Mesenchymal stem cell (in vitro differentiated cells and primary cell): ENCODE results near the gene IKZF2.

Source experiments
- DNase-seq: peaks from one replicate; pipeline ENCODE4 v3.0.0-alpha.2; 2013
- H2AFZ ChIP-seq: one replicate; pipeline ENCODE4 v1.6.1; 2013; ENCODE audit warnings: low read depth, mild to moderate bottlenecking, control low read depth, inconsistent platforms, low read length, moderate library complexity
- H2AK5ac ChIP-seq: 2 replicates; pipeline ENCODE4 v1.6.1; 2013; ENCODE audit warnings: low read length, moderate library complexity, mild to moderate bottlenecking, inconsistent platforms; ENCODE audit not compliant: severe bottlenecking
- H2BK120ac ChIP-seq: one replicate; pipeline ENCODE4 v1.6.1; 2013; ENCODE audit warnings: low read depth, mild to moderate bottlenecking, inconsistent platforms, low read length, moderate library complexity
- H2BK12ac ChIP-seq, 2 experiments: one replicate each; pipeline ENCODE4 v1.6.1; 2013; ENCODE audit warnings: inconsistent platforms in 2 of 2, low read length in 2 of 2, mild to moderate bottlenecking in 2 of 2, moderate library complexity in 2 of 2, control low read depth in 1 of 2
- H2BK15ac ChIP-seq: one replicate; pipeline ENCODE4 v1.6.1; 2013; ENCODE audit warnings: mild to moderate bottlenecking, low read depth, inconsistent platforms; ENCODE audit not compliant: poor library complexity, severe bottlenecking
- H2BK5ac ChIP-seq: 2 replicates; pipeline ENCODE4 v1.6.1; 2013; ENCODE audit warnings: low read depth, mild to moderate bottlenecking, low read length, control low read depth, inconsistent platforms; ENCODE audit not compliant: poor library complexity, severe bottlenecking
- H3K14ac ChIP-seq, 2 experiments: one replicate each; pipeline ENCODE4 v1.6.1; 2013; ENCODE audit warnings: inconsistent platforms in 2 of 2, low read length in 2 of 2, control low read depth in 1 of 2, mild to moderate bottlenecking in 1 of 2, moderate library complexity in 1 of 2
- H3K18ac ChIP-seq, 2 experiments: one replicate each; pipeline ENCODE4 v1.6.1; 2013; ENCODE audit warnings: inconsistent platforms in 2 of 2, low read length in 2 of 2, control low read depth in 1 of 2, low read depth in 1 of 2, mild to moderate bottlenecking in 1 of 2
- H3K23ac ChIP-seq, 2 experiments: one replicate each; pipeline ENCODE4 v1.6.1; 2013; ENCODE audit warnings: inconsistent platforms in 2 of 2, low read length in 2 of 2, mild to moderate bottlenecking in 2 of 2, moderate library complexity in 2 of 2, control low read depth in 1 of 2
- H3K27ac ChIP-seq: 2 replicates; pipeline ENCODE4 v1.5.1; 2013; ENCODE audit warnings: mild to moderate bottlenecking, moderate library complexity, low read length, control low read depth, inconsistent platforms; ENCODE audit not compliant: poor library complexity, severe bottlenecking
- H3K27me3 ChIP-seq, 2 experiments: 2 replicates each; pipeline versions ENCODE4 v1.6.1 to v1.7.0; 2013; ENCODE audit warnings: low read length in 2 of 2, mild to moderate bottlenecking in 2 of 2, moderate library complexity in 2 of 2, control low read depth in 1 of 2, inconsistent platforms in 1 of 2; ENCODE audit not compliant: control insufficient read depth in 1 of 2, insufficient read depth in 1 of 2
- H3K36me3 ChIP-seq, 2 experiments: 2 replicates each; pipeline versions ENCODE4 v1.6.1 to v1.7.0; 2013; ENCODE audit warnings: low read length in 2 of 2, control low read depth in 1 of 2, inconsistent platforms in 1 of 2, low read depth in 1 of 2, mild to moderate bottlenecking in 1 of 2; ENCODE audit not compliant: insufficient read depth in 2 of 2, control insufficient read depth in 1 of 2
- H3K4ac ChIP-seq, 2 experiments: one replicate each; pipeline ENCODE4 v1.6.1; 2013; ENCODE audit warnings: inconsistent platforms in 2 of 2, low read length in 2 of 2, mild to moderate bottlenecking in 2 of 2, moderate library complexity in 2 of 2, control low read depth in 1 of 2, low read depth in 1 of 2
- H3K4me1 ChIP-seq: 2 replicates; pipeline ENCODE4 v1.6.1; 2013; ENCODE audit warnings: low read depth, low read length, control low read depth; ENCODE audit not compliant: control insufficient read depth, insufficient read depth
- H3K4me2 ChIP-seq: 2 replicates; pipeline ENCODE4 v1.6.1; 2013; ENCODE audit warnings: low read length, mild to moderate bottlenecking, inconsistent platforms; ENCODE audit not compliant: poor library complexity, severe bottlenecking
- H3K4me3 ChIP-seq, 2 experiments: 2 replicates each; pipeline versions ENCODE4 v1.5.1 to v1.7.0; 2013; ENCODE audit warnings: low read length in 2 of 2, mild to moderate bottlenecking in 2 of 2, control low read depth in 1 of 2, low read depth in 1 of 2; ENCODE audit not compliant: insufficient read depth in 1 of 2
- H3K79me1 ChIP-seq: replicated peaks from 2 replicates; pipeline ENCODE4 v1.6.1; 2013; ENCODE audit warnings: mild to moderate bottlenecking, control low read depth, low read length, inconsistent platforms; ENCODE audit not compliant: poor library complexity, severe bottlenecking
- H3K9ac ChIP-seq: 2 replicates; pipeline ENCODE4 v1.7.0; 2013; ENCODE audit warnings: mild to moderate bottlenecking, low read length, moderate library complexity
- H3K9me3 ChIP-seq: 2 replicates; pipeline ENCODE4 v1.7.0; 2013; ENCODE audit warnings: mild to moderate bottlenecking, low read length; ENCODE audit not compliant: control insufficient read depth
- H4K8ac ChIP-seq: one replicate; pipeline ENCODE4 v1.6.1; 2013; ENCODE audit warnings: inconsistent platforms, mild to moderate bottlenecking, low read length, moderate library complexity
- H4K91ac ChIP-seq: one replicate; pipeline ENCODE4 v1.6.1; 2013; ENCODE audit warnings: mild to moderate bottlenecking, low read length, inconsistent platforms
- WGBS: methylation state at CpG from one replicate; pipeline ENCODE4 v1.1.7; 2013; ENCODE audit warnings: mixed read lengths; 5-methylcytosine and 5-hydroxymethylcytosine counted together

The IKZF2 gene

DNA sequence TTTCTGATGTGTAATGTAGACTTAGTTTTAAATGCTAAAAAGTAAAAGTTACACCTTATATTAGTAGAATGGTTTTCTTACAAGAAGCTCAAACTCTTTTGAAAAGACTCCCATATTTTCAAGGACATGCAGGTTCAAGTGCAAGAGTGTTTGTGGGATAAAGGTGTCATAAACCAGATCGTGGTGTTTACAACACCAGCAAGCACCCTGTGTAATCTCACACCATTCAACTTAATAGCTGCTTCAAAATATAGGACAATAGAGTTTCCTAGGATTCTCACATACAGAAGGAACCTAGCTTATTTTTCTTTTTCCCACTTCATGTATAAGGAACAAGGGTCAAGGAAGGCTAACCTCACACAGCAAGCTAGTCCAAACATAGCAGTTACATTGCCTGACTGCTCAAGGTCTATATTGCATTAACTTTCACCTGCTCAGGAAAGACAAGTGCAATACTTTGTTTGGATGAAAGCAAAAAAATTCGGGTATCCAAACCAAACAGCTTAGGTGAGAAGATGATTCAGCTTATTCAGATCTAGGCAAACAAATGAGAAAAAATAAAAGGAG is 172.3 kb downstream of the IKZF2 start:
- Histone ChIP-seq H3K27ac (no peak overlapping the region), H2BK5ac (no peak overlapping the region), H3K23ac (no peak overlapping the region), H3K4ac (no peak overlapping the region), H2BK12ac (no peak overlapping the region), H3K9me3 (no peaks in the 10 kb centered on the region), H2AK5ac (no peak overlapping the region), H3K27me3 (no peaks in the 10 kb centered on the region), H2BK120ac (no peak overlapping the region), H4K91ac (no peak overlapping the region), H3K4me2 (no peak overlapping the region), H4K8ac (no peak overlapping the region), H2BK15ac (no peak overlapping the region), H3K18ac (no peak overlapping the region), H2AFZ (no peak overlapping the region), H3K79me1 (no peaks in the 10 kb centered on the region), H3K4me3 (no peak overlapping the region), H3K9ac (no peak overlapping the region), H3K4me1 (no peaks in the 10 kb centered on the region), H3K36me3 (no peaks in the 10 kb centered on the region), H3K14ac (no peak overlapping the region)
- WGBS, result no CpG with 5 or more reads among the region's 2 CpGs
- DNase-seq, result no peak

DNA sequence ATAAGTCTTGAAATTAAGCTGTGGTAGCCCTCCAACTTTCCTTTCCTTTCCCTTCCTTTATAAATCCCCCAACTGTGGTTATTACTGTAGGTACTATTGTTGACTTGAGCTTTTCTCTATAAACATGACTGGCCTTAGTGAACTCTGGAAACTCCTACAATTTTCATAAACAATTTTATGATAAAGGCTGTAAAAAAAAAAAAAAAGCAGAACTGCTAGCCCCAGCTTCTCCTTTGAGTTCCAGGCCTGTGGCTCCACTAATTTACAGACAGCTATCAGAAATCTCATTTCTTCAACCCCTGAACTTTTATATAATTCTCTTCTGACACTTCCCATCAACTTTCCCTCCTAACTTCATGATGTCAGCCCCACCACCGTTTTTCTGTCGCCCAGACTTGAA is 174.3 kb downstream of the IKZF2 start:
- no peaks in the 10 kb centered on the region for H3K4me1 ChIP-seq
- no peak overlapping the region for H2BK12ac ChIP-seq
- H3K4ac ChIP-seq, result no peak overlapping the region
- no peak overlapping the region for H2BK120ac ChIP-seq
- H2AFZ ChIP-seq, result no peak overlapping the region
- H3K36me3 ChIP-seq, result no peaks in the 10 kb centered on the region
- no peak overlapping the region for H3K23ac ChIP-seq
- DNase-seq, result no peak
- H3K18ac ChIP-seq, result no peak overlapping the region
- WGBS, result 94% methylated on average over 2 of the region's 2 CpGs
- H3K27ac ChIP-seq, result no peak overlapping the region
- no peaks in the 10 kb centered on the region for H3K9me3 ChIP-seq
- no peak overlapping the region for H4K8ac ChIP-seq
- no peaks in the 10 kb centered on the region for H3K27me3 ChIP-seq
- no peak overlapping the region for H3K9ac ChIP-seq
- H2BK15ac ChIP-seq, result no peak overlapping the region
- no peak overlapping the region for H3K4me2 ChIP-seq
- no peak overlapping the region for H2BK5ac ChIP-seq
- H3K14ac ChIP-seq, result no peak overlapping the region
- H4K91ac ChIP-seq, result no peak overlapping the region
- H3K79me1 ChIP-seq, result no peaks in the 10 kb centered on the region
- no peak overlapping the region for H2AK5ac ChIP-seq
- no peak overlapping the region for H3K4me3 ChIP-seq

DNA sequence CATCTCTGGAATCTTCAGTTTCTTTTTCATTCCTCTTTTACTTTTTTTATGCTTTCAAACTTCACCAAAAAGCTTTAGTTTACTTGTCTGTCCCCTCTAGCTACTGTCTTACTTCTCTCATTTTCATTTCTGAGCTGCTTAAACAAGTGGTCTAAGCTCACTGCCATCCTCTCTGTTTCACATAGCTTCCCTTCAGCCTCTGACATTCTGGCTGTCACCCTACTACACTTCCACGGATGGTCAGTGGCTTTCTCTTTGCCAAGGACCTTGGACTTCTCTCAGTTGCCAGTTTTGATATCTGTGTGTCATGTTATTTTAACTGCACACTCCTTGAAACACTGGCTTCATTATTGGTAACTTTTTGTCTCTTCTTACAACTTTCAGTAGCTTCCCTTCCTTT is 176.1 kb downstream of the IKZF2 start:
- H3K18ac ChIP-seq, result no peak overlapping the region
- no peaks in the 10 kb centered on the region for H3K79me1 ChIP-seq
- WGBS, result 89% methylated on average over 1 of the region's 1 CpG
- no peak overlapping the region for H3K14ac ChIP-seq
- H3K27me3 ChIP-seq, result no peaks in the 10 kb centered on the region
- no peaks in the 10 kb centered on the region for H3K36me3 ChIP-seq
- no peak overlapping the region for H2AK5ac ChIP-seq
- H3K27ac ChIP-seq, result no peak overlapping the region
- no peak overlapping the region for H4K8ac ChIP-seq
- no peak overlapping the region for H2BK12ac ChIP-seq
- H2BK120ac ChIP-seq, result no peak overlapping the region
- peak overlapping the region; percentile 75 for H3K9ac ChIP-seq
- no peak overlapping the region for H2BK15ac ChIP-seq
- no peaks in the 10 kb centered on the region for H3K9me3 ChIP-seq
- H3K4me1 ChIP-seq, result no peaks in the 10 kb centered on the region
- H3K23ac ChIP-seq, result no peak overlapping the region
- no peak overlapping the region for H2BK5ac ChIP-seq
- no peak overlapping the region for H3K4ac ChIP-seq
- no peak overlapping the region for H3K4me3 ChIP-seq
- H4K91ac ChIP-seq, result no peak overlapping the region
- H2AFZ ChIP-seq, result no peak overlapping the region
- DNase-seq, result no peak
- H3K4me2 ChIP-seq, result no peak overlapping the region

DNA sequence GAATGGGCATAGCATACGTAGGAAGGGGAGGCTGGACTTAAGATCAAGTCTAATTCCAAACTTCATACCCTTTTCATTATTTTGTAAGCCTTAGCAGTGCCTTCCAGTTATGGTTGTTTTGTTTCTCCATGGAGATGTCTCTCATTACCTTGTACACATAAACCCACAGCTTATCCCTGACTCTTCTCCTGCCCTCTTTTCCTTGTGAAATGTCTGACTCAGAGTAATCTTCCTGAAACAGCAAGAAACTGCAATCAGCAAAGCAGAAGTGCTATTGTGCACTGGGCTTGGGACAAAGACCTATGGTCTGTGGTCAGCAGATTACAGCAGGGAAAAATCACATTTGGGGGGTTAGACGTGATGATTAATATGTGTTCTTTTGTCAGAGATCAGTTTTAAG is 176.7 kb downstream of the IKZF2 start:
- no peaks in the 10 kb centered on the region for H3K9me3 ChIP-seq
- no peak overlapping the region for H3K4ac ChIP-seq
- peak; percentile 81 for DNase-seq
- H3K14ac ChIP-seq, result no peak overlapping the region
- H3K36me3 ChIP-seq, result no peaks in the 10 kb centered on the region
- H2BK5ac ChIP-seq, result no peak overlapping the region
- H2BK120ac ChIP-seq, result no peak overlapping the region
- H3K27ac ChIP-seq, result no peak overlapping the region
- no peaks in the 10 kb centered on the region for H3K27me3 ChIP-seq
- no peaks in the 10 kb centered on the region for H3K4me1 ChIP-seq
- H3K79me1 ChIP-seq, result no peaks in the 10 kb centered on the region
- H2BK12ac ChIP-seq, result no peak overlapping the region
- no peak overlapping the region for H3K18ac ChIP-seq
- peak overlapping the region; percentile 75 for H3K9ac ChIP-seq
- no peak overlapping the region for H4K8ac ChIP-seq
- WGBS, result 0% methylated on average over 1 of the region's 2 CpGs
- H3K23ac ChIP-seq, result no peak overlapping the region
- H2AFZ ChIP-seq, result no peak overlapping the region
- no peak overlapping the region for H2AK5ac ChIP-seq
- no peak overlapping the region for H4K91ac ChIP-seq
- no peak overlapping the region for H3K4me3 ChIP-seq
- no peak overlapping the region for H3K4me2 ChIP-seq
- H2BK15ac ChIP-seq, result no peak overlapping the region
